ENCODE measurements around the gene SCNN1A. TPM values are rescaled to one million over a fixed set of nuclear protein-coding genes. Genes with fewer than 3 reads are reported as not detected.

The SCNN1A gene
- total RNA-seq (2014; rRNA removed; shearing (Covaris generic)): 28.5 and 41.7 TPM in 2 replicates

DNA sequence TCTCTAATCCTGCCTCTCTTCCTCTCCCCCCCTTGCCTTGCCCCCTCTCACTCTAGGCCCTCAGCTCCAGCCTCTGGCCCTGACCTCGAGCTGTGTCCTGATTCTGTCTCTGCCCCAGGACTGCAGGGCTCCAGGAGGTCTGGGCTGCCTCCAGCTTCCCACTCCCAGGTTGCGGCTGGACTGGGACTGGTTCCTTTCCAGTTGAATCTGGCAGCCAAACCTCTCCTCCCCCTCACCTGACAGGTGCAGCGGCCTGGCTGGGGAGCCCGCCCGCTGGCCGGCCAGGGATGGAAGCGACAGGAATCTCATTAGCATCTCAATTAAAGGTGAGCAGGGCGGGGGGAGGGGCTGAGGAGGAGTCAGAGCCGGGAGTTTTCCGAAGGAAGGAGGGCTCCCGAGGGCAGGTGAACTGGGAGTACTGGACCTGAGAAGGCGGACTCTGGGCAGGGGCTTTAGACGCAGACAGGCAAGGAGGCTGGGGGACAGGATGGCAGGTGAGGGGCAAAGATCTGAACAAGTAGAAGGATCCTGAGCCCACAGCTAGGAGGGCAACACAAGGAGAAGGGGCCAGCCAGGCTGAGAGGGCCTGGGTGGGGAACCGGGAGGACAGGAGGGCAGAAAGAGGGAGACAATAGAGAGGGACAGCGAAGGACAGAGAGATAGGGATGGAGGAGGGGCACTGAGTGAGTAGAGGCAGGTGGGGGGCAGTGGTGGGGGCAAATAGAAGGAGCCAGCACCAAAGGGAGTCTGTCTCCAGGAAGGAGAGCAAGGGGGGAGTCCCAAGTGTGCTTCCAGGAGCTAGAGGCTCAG is at the start of gene SCNN1A:
TSS of gene SCNN1A (minus strand) at position 295 of the 810 bp plus-strand sequence. CDS start 780 bp downstream, outside the sequence.
- Histone ChIP-seq H3K27me3 (ENCODE audit: control insufficient read depth, insufficient read depth, low read length) (no peaks in the 10 kb centered on the region), H3K36me3 (replicated peaks; ENCODE audit: control insufficient read depth, insufficient read depth, low read length) (no peaks in the 10 kb centered on the region; the same call in 1 of the 2 replicates), H3K4me3 (ENCODE audit: insufficient read depth, low read depth, low read length) (peak within 1 kb of the TSS; percentile 59)
- peak; percentile 97 for DNase-seq

DNA sequence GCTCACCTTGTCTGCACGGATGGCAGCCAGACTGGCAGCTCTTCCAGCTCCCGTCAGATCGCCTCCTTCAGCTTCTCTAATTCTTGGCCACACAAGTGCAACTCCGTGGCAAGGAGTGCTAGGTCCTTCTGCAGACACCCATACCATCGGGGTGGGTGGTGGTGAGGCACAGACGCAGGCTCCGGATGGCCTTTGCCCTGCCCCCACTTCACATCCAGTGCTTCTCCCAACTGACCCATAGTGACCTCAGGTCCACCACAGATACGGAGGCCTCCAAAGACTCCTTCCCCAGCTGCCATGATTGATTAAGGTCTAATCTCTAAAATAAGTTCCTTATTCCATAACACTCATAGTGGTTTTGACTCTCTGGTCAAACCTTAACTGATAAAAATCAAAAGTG is 49.5 kb upstream of the SCNN1A start:
- DNase-seq: no peak
- no peak overlapping the region for H3K4me3 ChIP-seq (ENCODE audit: insufficient read depth, low read depth, low read length)
- no peaks in the 10 kb centered on the region for H3K27me3 ChIP-seq (ENCODE audit: control insufficient read depth, insufficient read depth, low read length)
- H3K36me3 ChIP-seq (replicated peaks; ENCODE audit: control insufficient read depth, insufficient read depth, low read length): no peaks in the 10 kb centered on the region

DNA sequence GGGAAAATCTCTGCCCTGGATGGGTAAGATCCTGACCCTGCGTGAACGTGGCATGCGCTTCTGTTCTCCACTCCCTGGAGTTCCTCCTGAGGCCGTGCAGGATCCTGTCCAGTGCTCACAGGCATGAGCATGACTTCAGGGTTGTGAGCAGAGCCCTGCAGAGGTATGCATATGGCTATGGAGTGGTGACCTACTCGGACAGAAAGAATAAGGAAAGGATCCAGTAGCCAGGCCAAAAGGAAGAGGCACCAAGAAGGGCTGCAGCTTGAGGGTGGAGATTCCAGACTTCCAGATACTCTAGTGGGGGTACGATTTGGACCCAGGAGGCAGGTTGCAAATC is 48.6 kb upstream of the SCNN1A start:
- no peaks in the 10 kb centered on the region for H3K36me3 ChIP-seq (replicated peaks; ENCODE audit: control insufficient read depth, insufficient read depth, low read length)
- no peak for DNase-seq
- no peak overlapping the region for H3K4me3 ChIP-seq (ENCODE audit: insufficient read depth, low read depth, low read length)
- H3K27me3 ChIP-seq (ENCODE audit: control insufficient read depth, insufficient read depth, low read length): no peaks in the 10 kb centered on the region

DNA sequence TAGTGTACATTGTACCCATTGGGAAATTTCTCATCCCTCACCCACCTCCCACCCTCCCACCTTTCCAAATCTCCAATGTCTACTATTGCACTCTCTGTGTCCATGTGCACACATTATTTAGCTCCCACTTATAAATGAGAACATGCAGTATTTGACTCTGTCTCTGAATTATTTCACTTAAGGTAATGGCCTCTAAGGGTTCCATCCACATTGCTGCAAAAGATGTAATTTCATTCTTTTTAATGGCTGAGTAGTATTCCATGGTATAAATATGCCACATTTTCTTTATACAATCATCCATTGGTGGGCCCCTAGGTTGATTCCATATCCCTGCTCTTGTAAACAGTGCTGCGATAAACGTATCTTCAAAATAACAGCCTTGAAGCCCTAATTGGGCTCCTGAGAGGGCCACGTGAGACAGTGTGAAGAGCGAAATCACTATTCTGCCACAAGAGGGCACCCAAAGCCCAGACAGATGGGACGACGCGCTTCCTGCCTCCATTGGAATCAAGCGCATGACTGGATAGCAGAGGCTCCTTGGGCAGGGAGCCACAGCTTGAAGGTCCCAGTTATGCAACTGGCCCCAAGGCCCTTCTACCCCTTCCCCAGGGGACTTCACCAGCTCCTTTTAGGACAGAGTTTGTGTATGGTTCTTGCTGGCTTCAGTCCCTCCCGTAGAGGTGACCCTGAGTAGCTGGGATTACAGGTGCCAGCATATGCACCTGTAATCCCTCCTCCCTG is 48.1 kb upstream of the SCNN1A start:
- H3K36me3 ChIP-seq (replicated peaks; ENCODE audit: control insufficient read depth, insufficient read depth, low read length): no peaks in the 10 kb centered on the region
- DNase-seq: peak; percentile 87
- H3K4me3 ChIP-seq (ENCODE audit: insufficient read depth, low read depth, low read length): no peak overlapping the region
- no peaks in the 10 kb centered on the region for H3K27me3 ChIP-seq (ENCODE audit: control insufficient read depth, insufficient read depth, low read length)

DNA sequence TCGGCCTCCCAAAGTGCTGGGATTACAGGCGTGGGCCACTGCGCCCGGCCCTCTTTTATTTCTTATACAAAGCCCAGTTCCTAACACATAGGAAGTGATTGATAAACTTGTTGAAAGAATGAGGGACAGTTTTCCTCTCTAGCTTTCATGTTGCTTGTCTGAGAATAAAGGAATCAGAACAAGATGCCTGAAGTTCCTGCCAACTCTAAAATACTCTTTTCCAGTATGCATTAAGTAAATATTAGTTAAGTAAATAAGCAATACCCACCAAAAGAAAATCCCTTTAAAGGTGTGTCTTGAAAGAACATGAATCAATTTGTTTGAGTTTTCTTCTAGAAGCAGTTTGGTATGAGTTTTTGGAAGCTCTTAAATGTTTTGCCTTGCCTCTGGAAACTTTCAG is 45.0 kb upstream of the SCNN1A start:
- Histone ChIP-seq H3K27me3 (ENCODE audit: control insufficient read depth, insufficient read depth, low read length) (no peaks in the 10 kb centered on the region), H3K36me3 (replicated peaks; ENCODE audit: control insufficient read depth, insufficient read depth, low read length) (no peaks in the 10 kb centered on the region), H3K4me3 (ENCODE audit: insufficient read depth, low read depth, low read length) (no peak overlapping the region)
- DNase-seq: no peak

DNA sequence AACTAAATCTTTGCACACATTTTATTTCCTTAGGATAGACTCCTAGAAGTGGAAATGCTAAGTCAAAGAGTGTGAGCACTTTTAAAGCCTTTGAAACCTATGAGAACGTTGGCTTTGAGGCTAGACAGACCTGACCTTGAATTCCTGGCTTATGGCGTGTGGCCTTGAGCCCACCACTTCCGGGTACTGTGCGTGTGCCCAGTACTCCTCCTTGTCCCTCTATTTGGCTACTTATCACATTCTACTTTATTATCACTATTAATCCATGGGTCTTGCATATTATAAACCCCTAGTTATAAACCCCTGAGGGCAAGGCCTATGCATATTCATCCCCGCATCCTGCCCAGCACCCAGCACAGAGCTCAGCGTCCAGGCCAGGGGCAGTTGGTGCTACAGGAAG is 43.4 kb upstream of the SCNN1A start:
- no peaks in the 10 kb centered on the region for H3K36me3 ChIP-seq (replicated peaks; ENCODE audit: control insufficient read depth, insufficient read depth, low read length)
- DNase-seq: no peak
- H3K27me3 ChIP-seq (ENCODE audit: control insufficient read depth, insufficient read depth, low read length): no peaks in the 10 kb centered on the region
- no peak overlapping the region for H3K4me3 ChIP-seq (ENCODE audit: insufficient read depth, low read depth, low read length)

DNA sequence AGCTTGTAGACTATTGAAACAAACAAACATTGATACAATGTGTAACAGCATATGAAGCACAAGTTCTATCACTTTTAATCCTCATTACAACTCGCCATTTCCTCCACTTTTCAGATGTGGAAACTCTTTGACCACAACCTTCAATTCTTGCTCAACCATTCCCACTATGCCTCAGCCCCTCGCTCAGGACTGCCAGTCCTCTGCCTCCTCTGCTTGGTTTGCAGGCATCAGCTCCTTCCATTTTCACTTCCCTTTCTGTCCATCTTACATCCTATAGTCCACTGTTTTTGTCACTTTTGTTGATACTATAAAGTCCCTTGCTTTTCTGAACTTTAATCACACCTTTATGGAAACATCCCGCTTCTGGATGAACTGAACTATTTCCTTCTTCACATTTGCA is 41.2 kb upstream of the SCNN1A start:
- DNase-seq: no peak
- no peak overlapping the region for H3K4me3 ChIP-seq (ENCODE audit: insufficient read depth, low read depth, low read length)
- H3K27me3 ChIP-seq (ENCODE audit: control insufficient read depth, insufficient read depth, low read length): no peaks in the 10 kb centered on the region
- H3K36me3 ChIP-seq (replicated peaks; ENCODE audit: control insufficient read depth, insufficient read depth, low read length): no peaks in the 10 kb centered on the region

DNA sequence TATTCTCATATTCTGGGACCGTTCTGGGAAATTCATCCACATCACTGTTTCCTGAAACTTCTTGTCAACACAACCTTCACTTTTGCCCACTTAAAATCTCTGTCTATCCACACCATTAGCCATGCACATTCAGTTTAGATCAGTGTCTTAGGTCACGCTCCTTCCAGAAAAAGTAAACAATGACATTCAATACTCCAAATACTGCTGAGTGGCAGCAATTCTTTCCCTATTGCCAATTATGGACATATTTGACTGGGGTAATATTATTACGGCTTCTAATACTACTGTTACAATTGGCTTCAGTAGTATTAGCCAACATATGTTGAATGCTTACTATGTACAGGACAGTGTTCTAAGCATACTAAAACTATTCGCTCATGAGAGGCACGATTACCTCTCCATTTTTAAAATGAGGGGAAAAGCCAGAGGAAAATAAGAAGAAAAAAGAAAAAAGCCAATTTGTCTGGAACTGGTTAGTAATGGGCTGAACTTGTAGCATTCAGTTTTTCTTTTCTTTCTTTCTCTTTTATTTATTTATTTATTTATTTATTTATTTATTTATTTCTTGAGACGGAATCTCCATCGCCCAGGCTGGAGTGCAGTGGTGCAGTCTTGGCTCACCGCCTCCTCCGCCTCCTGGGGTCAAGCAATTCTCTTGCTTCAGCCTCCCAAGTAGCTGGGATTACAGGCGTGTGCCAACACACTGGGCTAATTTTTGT is 32.0 kb upstream of the SCNN1A start:
- DNase-seq: no peak
- no peaks in the 10 kb centered on the region for H3K27me3 ChIP-seq (ENCODE audit: control insufficient read depth, insufficient read depth, low read length)
- H3K36me3 ChIP-seq (replicated peaks; ENCODE audit: control insufficient read depth, insufficient read depth, low read length): no peaks in the 10 kb centered on the region
- H3K4me3 ChIP-seq (ENCODE audit: insufficient read depth, low read depth, low read length): no peak overlapping the region

DNA sequence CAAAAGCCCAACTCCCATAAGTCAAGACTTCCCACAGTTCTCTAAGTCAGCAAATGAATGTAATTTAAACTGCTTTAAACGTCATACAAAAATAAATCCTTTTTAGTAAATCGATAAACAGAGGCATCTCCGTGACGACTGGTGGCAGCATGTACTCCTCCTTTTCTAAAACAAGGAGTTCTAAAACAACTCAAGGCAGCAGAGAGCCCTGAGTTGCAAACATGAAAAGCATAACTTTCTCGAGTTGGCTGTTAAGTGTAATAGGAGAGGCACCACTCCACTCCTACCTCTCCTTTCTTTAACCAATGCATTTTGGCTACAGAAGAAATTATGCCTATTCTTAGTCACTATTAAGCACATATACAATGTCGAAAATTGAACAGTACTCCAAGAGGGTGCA is 30.6 kb upstream of the SCNN1A start:
- no peak for DNase-seq
- Histone ChIP-seq H3K27me3 (ENCODE audit: control insufficient read depth, insufficient read depth, low read length) (no peaks in the 10 kb centered on the region), H3K4me3 (ENCODE audit: insufficient read depth, low read depth, low read length) (no peak overlapping the region), H3K36me3 (replicated peaks; ENCODE audit: control insufficient read depth, insufficient read depth, low read length) (no peaks in the 10 kb centered on the region)

DNA sequence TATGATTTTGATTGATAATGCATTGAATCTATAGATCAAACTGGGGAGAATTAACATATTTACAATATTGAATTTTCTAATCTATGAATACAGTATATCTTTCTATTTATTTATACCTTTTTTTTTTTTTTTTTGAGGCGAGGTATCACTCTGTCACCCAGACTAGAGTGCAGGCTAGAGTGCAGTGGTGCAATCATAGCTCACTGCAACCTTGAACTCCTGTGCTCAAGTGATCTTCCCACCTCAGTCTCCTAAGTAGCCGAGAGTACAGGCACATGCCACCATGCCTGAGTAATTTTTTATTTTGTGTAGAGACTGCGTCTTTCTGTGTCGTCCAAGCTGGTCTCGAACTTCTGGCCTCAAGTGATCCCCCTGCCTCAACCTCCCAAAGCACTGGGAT is 29.0 kb upstream of the SCNN1A start:
- no peak for DNase-seq
- Histone ChIP-seq H3K27me3 (ENCODE audit: control insufficient read depth, insufficient read depth, low read length) (no peaks in the 10 kb centered on the region), H3K36me3 (replicated peaks; ENCODE audit: control insufficient read depth, insufficient read depth, low read length) (no peaks in the 10 kb centered on the region), H3K4me3 (ENCODE audit: insufficient read depth, low read depth, low read length) (no peak overlapping the region)

DNA sequence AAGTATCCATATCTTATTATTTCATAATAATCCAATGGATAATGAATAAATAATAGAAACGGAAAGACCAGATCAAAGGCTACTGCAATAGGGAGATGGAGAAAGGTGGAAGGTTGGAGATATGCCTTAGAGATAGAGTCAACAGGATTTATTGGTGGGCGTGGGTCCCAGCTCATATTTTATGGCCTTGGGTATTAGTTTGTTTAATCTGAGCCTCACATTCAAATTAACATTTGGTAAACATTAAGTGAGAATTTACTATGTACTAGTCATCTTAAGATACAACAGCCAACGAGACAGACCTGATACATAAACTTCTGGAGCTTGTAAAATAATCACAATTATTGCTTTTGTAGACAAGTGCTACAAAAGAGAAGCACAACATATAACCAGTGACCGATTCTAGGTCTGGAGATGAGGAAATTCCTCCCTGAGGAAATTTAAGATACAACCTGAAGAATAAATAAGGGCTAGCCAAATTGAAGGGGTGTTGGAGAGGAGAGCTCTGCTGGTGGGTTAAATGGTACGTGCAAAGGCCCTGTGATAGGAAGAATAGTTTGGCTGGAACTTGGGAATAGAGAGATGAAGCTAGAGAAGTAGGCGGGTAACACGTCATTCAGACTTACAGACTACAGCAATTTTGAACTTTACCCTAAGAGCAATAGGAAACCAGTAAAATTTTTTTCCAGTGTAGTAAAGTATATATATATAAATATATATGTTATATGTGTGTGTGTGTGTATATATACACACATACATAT is 24.7 kb upstream of the SCNN1A start:
- H3K27me3 ChIP-seq (ENCODE audit: control insufficient read depth, insufficient read depth, low read length): no peaks in the 10 kb centered on the region
- H3K4me3 ChIP-seq (ENCODE audit: insufficient read depth, low read depth, low read length): no peak overlapping the region
- no peak for DNase-seq
- H3K36me3 ChIP-seq (replicated peaks; ENCODE audit: control insufficient read depth, insufficient read depth, low read length): no peaks in the 10 kb centered on the region

DNA sequence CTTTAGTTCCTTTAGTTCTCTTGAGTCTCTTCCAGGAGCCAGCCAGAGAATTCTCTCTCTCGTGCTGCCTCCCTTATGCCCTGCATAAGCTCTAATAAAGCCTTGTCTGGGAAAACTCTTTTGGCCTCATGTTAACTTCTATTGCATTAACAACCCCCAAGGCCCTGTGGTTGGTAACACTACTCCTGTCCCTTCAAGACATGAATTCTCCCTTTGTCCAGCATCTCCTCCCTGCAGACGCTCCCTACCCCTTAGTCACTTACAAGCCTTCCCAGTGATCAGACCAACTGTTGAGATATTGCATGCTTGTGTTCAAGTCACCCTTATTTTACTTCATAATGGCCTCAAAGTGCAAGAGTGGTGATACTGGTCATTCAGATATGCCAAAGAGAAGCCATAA is 20.7 kb upstream of the SCNN1A start:
- H3K36me3 ChIP-seq (replicated peaks; ENCODE audit: control insufficient read depth, insufficient read depth, low read length): no peaks in the 10 kb centered on the region
- H3K27me3 ChIP-seq (ENCODE audit: control insufficient read depth, insufficient read depth, low read length): no peaks in the 10 kb centered on the region
- H3K4me3 ChIP-seq (ENCODE audit: insufficient read depth, low read depth, low read length): no peak overlapping the region

DNA sequence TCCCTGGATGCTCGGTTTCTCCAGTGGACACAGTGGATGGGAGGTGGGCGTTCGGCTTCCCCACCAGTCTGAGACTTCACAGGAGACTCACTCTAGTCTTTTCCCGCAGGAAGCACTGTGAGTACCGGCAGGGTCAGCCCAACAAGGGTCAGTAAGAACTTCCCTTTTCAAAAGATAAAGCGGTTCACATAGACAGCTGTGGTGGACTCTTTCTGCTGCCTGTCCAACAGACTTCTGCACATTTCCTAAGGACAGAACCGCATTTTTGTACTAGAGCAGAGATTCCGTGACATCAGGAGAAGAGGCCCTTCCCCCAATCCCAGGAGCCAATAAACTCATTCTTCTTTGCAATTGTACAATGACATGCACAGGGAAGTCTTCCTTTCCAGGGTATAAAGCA is 19.0 kb upstream of the SCNN1A start:
- Histone ChIP-seq H3K27me3 (ENCODE audit: control insufficient read depth, insufficient read depth, low read length) (no peaks in the 10 kb centered on the region), H3K4me3 (ENCODE audit: insufficient read depth, low read depth, low read length) (no peak overlapping the region), H3K36me3 (replicated peaks; ENCODE audit: control insufficient read depth, insufficient read depth, low read length) (no peaks in the 10 kb centered on the region)
- no peak for DNase-seq

More for the DNA sequence above, 20.7 kb upstream of the SCNN1A start:
- no peak for DNase-seq

DNA sequence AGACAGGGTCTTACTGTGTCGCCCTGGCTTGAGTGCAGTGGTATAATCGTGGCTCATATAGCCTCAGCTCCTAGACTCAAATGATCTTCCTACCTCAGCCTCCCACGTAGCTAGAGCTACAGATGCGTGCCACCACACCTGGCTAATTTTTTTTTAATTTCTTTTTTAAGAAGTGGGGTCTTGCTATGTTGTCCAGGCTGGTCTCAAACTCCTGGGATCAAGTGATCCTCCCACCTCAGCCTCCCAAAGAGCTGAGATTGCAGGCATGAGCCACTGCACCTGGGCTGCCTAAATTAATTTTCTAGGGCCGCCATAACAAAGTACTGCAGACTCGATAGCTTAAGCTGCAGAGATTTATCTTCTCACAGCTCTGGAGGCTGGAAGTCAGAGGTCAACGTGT is 17.7 kb upstream of the SCNN1A start:
- H3K4me3 ChIP-seq (ENCODE audit: insufficient read depth, low read depth, low read length): no peak overlapping the region
- H3K27me3 ChIP-seq (ENCODE audit: control insufficient read depth, insufficient read depth, low read length): no peaks in the 10 kb centered on the region
- H3K36me3 ChIP-seq (replicated peaks; ENCODE audit: control insufficient read depth, insufficient read depth, low read length): 0 out of 2 replicates have a peak, but pooled peaks cover 1% of the 10 kb centered on the region
- no peak for DNase-seq
